GM19239 (cell line): Measurements from ENCODE around the gene INHBA.

Experiments
- DNase-seq: peaks from one replicate; pipeline ENCODE4 v3.0.0; 2011; ENCODE audit warnings: low spot score; ENCODE audit not compliant: insufficient read length
- FAIRE-seq: peaks from 2 replicates; lab custom pipeline; 2011; peaks lifted over from hg19 to GRCh38; lab: Jason Lieb, UNC

Gene INHBA

GRCh38 chr7:41702635-41703371, at the start of gene INHBA:
TSS of gene INHBA (minus strand) at chr7:41703090. CDS start at chr7:41700374, 2,716 bp downstream.
- FAIRE-seq, result no peak
- DNase-seq, result no peak

- FAIRE-seq (no peak), DNase-seq (no peak)
Measured at GRCh38 chr7:41752615-41753014, 49.7 kb upstream of the INHBA start.

GRCh38 chr7:41750661-41751540, 48.0 kb upstream of the INHBA start:
- no peak for FAIRE-seq

GRCh38 chr7:41747961-41748360, 45.1 kb upstream of the INHBA start:
- FAIRE-seq, result no peak
- no peak for DNase-seq

More at GRCh38 chr7:41750661-41751540, 48.0 kb upstream of the INHBA start:
- no peak for DNase-seq

- DNase-seq (no peak), FAIRE-seq (no peak)
Measured at GRCh38 chr7:41745451-41745850, 42.6 kb upstream of the INHBA start.

- FAIRE-seq, result no peak
- no peak for DNase-seq
Measured at GRCh38 chr7:41744161-41744560, 41.3 kb upstream of the INHBA start.

GRCh38 chr7:41742401-41743020, 39.6 kb upstream of the INHBA start:
- no peak for FAIRE-seq
- no peak for DNase-seq

GRCh38 chr7:41738806-41739205, 35.9 kb upstream of the INHBA start:
- FAIRE-seq, result no peak

GRCh38 chr7:41738336-41738735, 35.4 kb upstream of the INHBA start:
- FAIRE-seq (no peak), DNase-seq (no peak)

More at GRCh38 chr7:41738806-41739205, 35.9 kb upstream of the INHBA start:
- no peak for DNase-seq

GRCh38 chr7:41735206-41735605, 32.3 kb upstream of the INHBA start:
- FAIRE-seq, result no peak
- no peak for DNase-seq

- FAIRE-seq, result peak; percentile 77
- DNase-seq, result no peak
Measured at GRCh38 chr7:41732843-41733306, 30.0 kb upstream of the INHBA start.

- no peak for DNase-seq
- FAIRE-seq, result no peak
Measured at GRCh38 chr7:41732436-41732785, 29.5 kb upstream of the INHBA start.

- DNase-seq, result peak; percentile 53
- FAIRE-seq, result peak; percentile 87
Measured at GRCh38 chr7:41731493-41732435, 28.9 kb upstream of the INHBA start.

GRCh38 chr7:41730668-41731067, 27.8 kb upstream of the INHBA start:
- FAIRE-seq, result no peak
- no peak for DNase-seq

GRCh38 chr7:41730161-41730560, 27.3 kb upstream of the INHBA start:
- DNase-seq (no peak), FAIRE-seq (no peak)

GRCh38 chr7:41729059-41729458, 26.2 kb upstream of the INHBA start:
- no peak for FAIRE-seq
- DNase-seq, result no peak

GRCh38 chr7:41725013-41725412, 22.1 kb upstream of the INHBA start:
- DNase-seq, result no peak
- FAIRE-seq, result no peak

- no peak for FAIRE-seq
- no peak for DNase-seq
Measured at GRCh38 chr7:41720886-41721285, 18.0 kb upstream of the INHBA start.

GRCh38 chr7:41720046-41720445, 17.2 kb upstream of the INHBA start:
- FAIRE-seq (no peak), DNase-seq (no peak)

- DNase-seq (no peak), FAIRE-seq (no peak)
Measured at GRCh38 chr7:41716691-41717090, 13.8 kb upstream of the INHBA start.
